ENCODE results near the gene SETD2.

SETD2 gene

GRCh38 chr3:46994801-46995731, 168.8 kb downstream of the SETD2 start:
- DNase-seq, result no peak

GRCh38 chr3:46993986-46994385, 169.9 kb downstream of the SETD2 start:
- no peak for DNase-seq

- DNase-seq, result no peak
Measured at GRCh38 chr3:46993292-46993691, 170.6 kb downstream of the SETD2 start.

- no peak for DNase-seq
Measured at GRCh38 chr3:46992231-46992630, 171.7 kb downstream of the SETD2 start.

GRCh38 chr3:46991406-46992165, 172.3 kb downstream of the SETD2 start:
- no peak for DNase-seq

- DNase-seq, result no peak
Measured at GRCh38 chr3:46990573-46991374, 173.1 kb downstream of the SETD2 start.

GRCh38 chr3:46989146-46989810, 174.6 kb downstream of the SETD2 start:
- no peak for DNase-seq

- no peak for DNase-seq
Measured at GRCh38 chr3:46988616-46989015, 175.3 kb downstream of the SETD2 start.

- DNase-seq, result peak; percentile 55
Measured at GRCh38 chr3:46987743-46988401, 176.0 kb downstream of the SETD2 start.

GRCh38 chr3:46987319-46987742, 176.6 kb downstream of the SETD2 start:
- no peak for DNase-seq

- no peak for DNase-seq
Measured at GRCh38 chr3:46986782-46987310, 177.1 kb downstream of the SETD2 start.

- no peak for DNase-seq
Measured at GRCh38 chr3:46986055-46986730, 177.7 kb downstream of the SETD2 start.

- DNase-seq, result no peak
Measured at GRCh38 chr3:46985588-46985987, 178.3 kb downstream of the SETD2 start.

GRCh38 chr3:46984591-46985459, 179.1 kb downstream of the SETD2 start:
- DNase-seq, result no peak

- no peak for DNase-seq
Measured at GRCh38 chr3:46982546-46982945, 181.4 kb downstream of the SETD2 start.

- no peak for DNase-seq
Measured at GRCh38 chr3:46981932-46982471, 181.9 kb downstream of the SETD2 start.

GRCh38 chr3:46979958-46980497, 183.9 kb downstream of the SETD2 start:
- DNase-seq, result no peak

GRCh38 chr3:46978985-46979944, 184.6 kb downstream of the SETD2 start, which contains the start of gene NBEAL2:
Gene NBEAL2, plus strand, starts transcription at chr3:46979666. Its CDS starts 196 bp downstream, at chr3:46979862.
- peak; percentile 91 for DNase-seq

Data from fibroblast of skin of right biceps (primary cell).